Activated CD8-positive, alpha-beta T cell treated with anti-CD3 and anti-CD28 coated beads for 36 hours (primary cell): ENCODE results near the gene CXXC4. TPM values are rescaled to one million over a fixed set of nuclear protein-coding genes. Genes with fewer than 3 reads are reported as not detected.

Experiments used
- ATAC-seq: fragments of 200-7000 bp; cut with Tn5 transposase; one replicate; pipeline ENCODE4 v1.10.0; 2021; ENCODE audit warnings: mild to moderate bottlenecking, moderate library complexity
- CTCF ChIA-PET: fragments of 350-600 bp; sonication (Branson Sonifier 250); formaldehyde crosslinking; loops from one replicate; lab custom pipeline; 2021; ENCODE audit warnings: antibody characterized with exemption; lab: Charles Lee
- POLR2A ChIA-PET: fragments of 350-600 bp; sonication (Branson Sonifier 250); formaldehyde crosslinking; loops from one replicate; lab custom pipeline; 2021; ENCODE audit warnings: antibody characterized with exemption; lab: Charles Lee
- DNase-seq: peaks from one replicate; pipeline ENCODE4 v3.0.0-alpha.2; 2020
- H3K27ac Mint-ChIP-seq: one replicate; pipeline ENCODE4 v1.8.0; 2021; ENCODE audit warnings: mild to moderate bottlenecking, mixed read lengths
- H3K27me3 Mint-ChIP-seq: one replicate; pipeline ENCODE4 v1.8.0; 2021; ENCODE audit warnings: mixed read lengths
- H3K36me3 Mint-ChIP-seq: one replicate; pipeline ENCODE4 v1.8.0; 2021; ENCODE audit warnings: low read depth, mixed read lengths
- H3K4me1 Mint-ChIP-seq: one replicate; pipeline ENCODE4 v1.8.0; 2021; ENCODE audit warnings: low read depth, mixed read lengths
- H3K4me3 Mint-ChIP-seq: one replicate; pipeline ENCODE4 v1.8.0; 2021; ENCODE audit warnings: mild to moderate bottlenecking, moderate library complexity, mixed read lengths
- H3K9me3 Mint-ChIP-seq: one replicate; pipeline ENCODE4 v1.8.0; 2021; ENCODE audit warnings: mixed read lengths
- CTCF ChIP-seq: fragments of 200-600 bp; IDR thresholded peaks from one replicate; pipeline ENCODE4 v1.8.0; 2022; ENCODE audit warnings: antibody characterized with exemption, mild to moderate bottlenecking
- intact Hi-C: fragments of 100-400 bp; cut with micrococcal nuclease; formaldehyde crosslinking; loops from one replicate; pipeline ENCODE4 v1.10.0; 2022
- total RNA-seq, 2 experiments: library from RNA; stranded (reverse); gene quantifications; one replicate each; pipeline ENCODE4 v1.2.3, GENCODE V29; 2021

CXXC4 gene
- total RNA-seq, 2 experiments from 2014 or later = not detected

GRCh38 chr4:104465619-104466018 lies 29.1 kb downstream of the CXXC4 start:
- Mint-ChIP-seq H3K4me1 (no peaks in the 10 kb centered on the region), H3K4me3 (no peak overlapping the region)
- POLR2A ChIA-PET = no interaction called here

DNA sequence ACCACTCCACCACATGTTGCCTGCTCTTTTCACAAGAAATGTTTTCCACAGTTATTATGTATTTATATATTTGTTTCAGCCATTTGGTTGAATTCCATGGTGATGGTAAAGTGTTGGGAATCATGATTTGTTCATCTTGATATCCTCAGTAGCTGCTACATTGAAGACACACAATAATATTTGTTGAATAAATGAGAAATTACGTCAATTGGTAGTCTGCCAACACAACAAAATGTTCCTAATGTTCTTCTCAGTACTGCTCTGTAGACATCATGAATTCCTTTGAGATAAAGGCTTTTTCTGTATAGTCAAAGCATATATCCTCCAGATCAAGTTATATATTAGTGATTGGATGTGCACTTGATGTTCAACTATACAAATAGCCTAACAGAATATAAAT lies 29.5 kb downstream of the CXXC4 start:
- H3K4me3 Mint-ChIP-seq = no peak overlapping the region
- H3K27me3 Mint-ChIP-seq = no peaks in the 10 kb centered on the region
- ChIA-PET CTCF (no interaction called here), POLR2A (no interaction called here)
- H3K27ac Mint-ChIP-seq = no peak overlapping the region
- DNase-seq (no peak), ATAC-seq (no peak)
- H3K4me1 Mint-ChIP-seq = no peaks in the 10 kb centered on the region
- intact Hi-C loops = no loop called here
- H3K36me3 Mint-ChIP-seq = no peaks in the 10 kb centered on the region
- H3K9me3 Mint-ChIP-seq = no peaks in the 10 kb centered on the region
- TF ChIP-seq CTCF = no peak

More at GRCh38 chr4:104465619-104466018, 29.1 kb downstream of the CXXC4 start:
- TF ChIP-seq CTCF = no peak
- Mint-ChIP-seq H3K36me3 (no peaks in the 10 kb centered on the region), H3K27me3 (peaks cover under 1% of the 10 kb centered on the region), H3K9me3 (no peaks in the 10 kb centered on the region), H3K27ac (no peak overlapping the region)
- DNase-seq = no peak
- intact Hi-C loops = no loop called here
- CTCF ChIA-PET = no interaction called here
- no peak for ATAC-seq

GRCh38 chr4:104462641-104463040 lies 32.1 kb downstream of the CXXC4 start:
- ChIA-PET CTCF (no interaction called here), POLR2A (no interaction called here)
- ATAC-seq (no peak), DNase-seq (no peak)
- H3K36me3 Mint-ChIP-seq = no peaks in the 10 kb centered on the region
- no peak overlapping the region for H3K4me3 Mint-ChIP-seq
- H3K9me3 Mint-ChIP-seq = no peaks in the 10 kb centered on the region
- intact Hi-C loops = no loop called here
- no peaks in the 10 kb centered on the region for H3K4me1 Mint-ChIP-seq
- peaks cover 2% of the 10 kb centered on the region for H3K27me3 Mint-ChIP-seq
- H3K27ac Mint-ChIP-seq = no peak overlapping the region
- no peak for TF ChIP-seq CTCF

DNA sequence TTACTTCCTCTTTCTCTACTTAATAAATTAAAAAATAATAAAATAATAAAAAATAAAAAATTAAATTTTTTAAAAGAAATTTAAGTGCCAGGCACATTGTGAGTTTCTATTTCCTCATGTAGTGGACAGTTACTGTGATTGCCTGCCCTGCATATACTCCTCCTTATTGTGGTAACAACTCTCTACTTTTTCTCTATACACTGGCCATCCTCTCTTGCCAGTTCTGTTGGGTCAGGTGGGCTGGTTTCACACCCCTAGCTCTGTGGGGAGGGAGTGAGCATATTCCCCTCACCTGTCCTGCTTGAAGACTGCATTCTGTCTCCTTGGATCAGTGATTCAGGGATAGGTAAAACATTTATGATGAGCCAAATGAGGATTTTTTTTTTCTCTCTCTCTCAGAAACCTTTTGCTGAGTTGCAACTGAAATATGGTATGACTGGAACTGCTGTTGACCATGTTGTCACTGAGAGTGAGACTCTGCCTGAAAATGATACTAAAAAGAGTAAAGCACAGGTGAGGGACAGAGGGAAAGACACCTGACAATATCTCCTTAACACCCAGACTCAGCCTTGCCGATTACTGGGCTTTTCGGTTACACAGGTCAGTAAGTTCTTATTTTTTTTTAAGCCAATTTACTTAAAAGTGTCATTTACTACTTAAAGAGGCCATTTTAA lies 37.2 kb downstream of the CXXC4 start:
- intact Hi-C loops = no loop called here
- H3K27me3 Mint-ChIP-seq = peaks cover 2% of the 10 kb centered on the region
- no peak for TF ChIP-seq CTCF
- DNase-seq (no peak), ATAC-seq (no peak)
- CTCF ChIA-PET = no interaction called here
- H3K36me3 Mint-ChIP-seq = no peaks in the 10 kb centered on the region
- H3K4me1 Mint-ChIP-seq = no peaks in the 10 kb centered on the region
- H3K27ac Mint-ChIP-seq = no peak overlapping the region
- POLR2A ChIA-PET = no interaction called here
- H3K4me3 Mint-ChIP-seq = no peak overlapping the region
- no peaks in the 10 kb centered on the region for H3K9me3 Mint-ChIP-seq

- intact Hi-C loops = no loop called here
- Mint-ChIP-seq H3K36me3 (no peaks in the 10 kb centered on the region), H3K4me3 (no peak overlapping the region), H3K9me3 (no peaks in the 10 kb centered on the region), H3K27ac (no peak overlapping the region), H3K27me3 (no peaks in the 10 kb centered on the region), H3K4me1 (no peaks in the 10 kb centered on the region)
- no peak for ATAC-seq
- ChIA-PET POLR2A (no interaction called here), CTCF (interaction anchor here (1.0 kb wide), 1 partner anchor 409 kb away, joined by 3 read pairs; no protein-coding TSS in a partner anchor)
- no peak for DNase-seq
- TF ChIP-seq CTCF = no peak
These were observed 43.1 kb downstream of the CXXC4 start for GRCh38 chr4:104451573-104451972.
